ENCODE data around the gene LUZP1.

LUZP1 gene

GRCh38 chr1:23080885-23081284 lies 87.8 kb downstream of the LUZP1 start:
- no peak for DNase-seq

GRCh38 chr1:23079025-23079424 lies 89.6 kb downstream of the LUZP1 start:
- no peak for DNase-seq

GRCh38 chr1:23074012-23074411 lies 94.6 kb downstream of the LUZP1 start:
- no peak for DNase-seq

- no peak for DNase-seq
These were observed 99.0 kb downstream of the LUZP1 start for GRCh38 chr1:23069675-23070074.

- DNase-seq = no peak
These were observed 99.5 kb downstream of the LUZP1 start for GRCh38 chr1:23069149-23069548.

GRCh38 chr1:23066075-23066474 lies 102.6 kb downstream of the LUZP1 start:
- DNase-seq = no peak

GRCh38 chr1:23065385-23065784 lies 103.3 kb downstream of the LUZP1 start:
- no peak for DNase-seq

GRCh38 chr1:23062271-23062670 lies 106.4 kb downstream of the LUZP1 start:
- DNase-seq = no peak

GRCh38 chr1:23057301-23057700 lies 111.4 kb downstream of the LUZP1 start:
- DNase-seq = no peak

GRCh38 chr1:23051290-23051909 lies 117.3 kb downstream of the LUZP1 start:
- no peak for DNase-seq

GRCh38 chr1:23050201-23050600 lies 118.5 kb downstream of the LUZP1 start:
- DNase-seq = no peak

- no peak for DNase-seq
These were observed 124.6 kb downstream of the LUZP1 start for GRCh38 chr1:23044035-23044434.

GRCh38 chr1:23040509-23040908 lies 128.1 kb downstream of the LUZP1 start:
- DNase-seq = no peak

- DNase-seq = no peak
These were observed 129.3 kb downstream of the LUZP1 start for GRCh38 chr1:23039308-23039826.

- DNase-seq = no peak
These were observed 131.4 kb downstream of the LUZP1 start for GRCh38 chr1:23037081-23037740.

GRCh38 chr1:23035823-23036452 lies 132.7 kb downstream of the LUZP1 start:
- no peak for DNase-seq

Data from SHP77 treated with DMSO at 0.1 percent for 48 hours (cell line).